CD4-positive, alpha-beta T cell treated with Interferon alpha-2 for 1 hour (primary cell): ENCODE data around the gene MMP28.
A peak's percentile ranks its signal among the peaks of the same experiment; 100 is the strongest.

Experiments
- DNase-seq, 2 donors: peaks; one replicate each; pipeline ENCODE4 v3.0.0-alpha.2; 2020 to 2022

MMP28 gene

DNA sequence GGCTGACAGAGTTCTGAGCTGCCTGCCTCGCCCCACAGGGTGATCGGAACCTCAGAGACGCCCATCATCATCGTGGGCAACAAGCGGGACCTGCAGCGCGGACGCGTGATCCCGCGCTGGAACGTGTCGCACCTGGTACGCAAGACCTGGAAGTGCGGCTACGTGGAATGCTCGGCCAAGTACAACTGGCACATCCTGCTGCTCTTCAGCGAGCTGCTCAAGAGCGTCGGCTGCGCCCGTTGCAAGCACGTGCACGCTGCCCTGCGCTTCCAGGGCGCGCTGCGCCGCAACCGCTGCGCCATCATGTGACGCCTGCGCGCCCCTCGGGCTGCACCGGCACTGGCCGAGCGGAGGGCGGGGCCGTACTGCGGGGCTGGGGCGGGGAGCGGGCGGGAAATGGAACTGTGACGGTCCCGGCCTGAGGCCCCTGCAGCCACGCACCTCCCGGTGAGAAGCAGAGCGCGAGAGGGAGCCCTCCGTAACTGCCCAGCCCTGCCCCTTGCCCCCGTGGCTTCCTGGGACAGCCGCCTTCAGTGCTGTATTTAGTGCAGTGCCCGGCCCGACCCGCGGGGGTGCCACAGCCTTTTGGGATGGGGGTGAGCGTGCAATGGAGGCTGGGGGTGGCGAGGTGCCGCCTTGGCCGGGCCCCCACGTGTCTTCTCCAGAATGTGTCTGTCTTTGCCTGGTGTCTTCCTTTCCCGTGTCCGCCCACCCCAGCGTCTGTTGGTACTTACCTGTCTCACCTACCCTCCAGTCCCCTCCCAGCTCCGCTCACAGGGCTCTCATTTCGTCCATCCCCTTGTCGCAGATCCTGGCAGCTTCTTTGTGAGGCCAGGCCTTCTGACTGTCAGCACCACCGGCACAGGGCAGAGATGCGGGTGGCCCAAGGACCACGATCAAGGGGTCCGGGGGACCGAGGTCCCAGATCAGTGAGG lies 54.2 kb downstream of the MMP28 start:
- peak in 1 of 2 donors; percentile 6 for DNase-seq

DNA sequence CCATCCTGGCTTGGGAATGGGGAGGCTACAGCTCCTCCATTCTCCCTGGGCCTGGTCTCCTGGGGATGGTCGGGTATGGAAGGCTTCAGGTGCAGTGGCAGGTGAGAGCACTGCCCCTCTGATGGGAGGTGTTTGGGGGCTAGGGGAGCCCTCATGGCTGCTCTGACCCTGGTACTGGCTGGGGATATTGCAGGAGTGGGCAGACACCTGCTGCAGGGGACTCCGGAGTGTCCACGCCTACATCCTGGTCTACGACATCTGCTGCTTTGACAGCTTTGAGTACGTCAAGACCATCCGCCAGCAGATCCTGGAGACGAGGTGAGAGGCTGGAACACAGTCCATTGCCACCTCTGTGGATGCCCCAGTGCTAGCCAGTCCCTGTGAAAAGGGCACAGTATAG lies 55.2 kb downstream of the MMP28 start:
- DNase-seq: no peak

DNA sequence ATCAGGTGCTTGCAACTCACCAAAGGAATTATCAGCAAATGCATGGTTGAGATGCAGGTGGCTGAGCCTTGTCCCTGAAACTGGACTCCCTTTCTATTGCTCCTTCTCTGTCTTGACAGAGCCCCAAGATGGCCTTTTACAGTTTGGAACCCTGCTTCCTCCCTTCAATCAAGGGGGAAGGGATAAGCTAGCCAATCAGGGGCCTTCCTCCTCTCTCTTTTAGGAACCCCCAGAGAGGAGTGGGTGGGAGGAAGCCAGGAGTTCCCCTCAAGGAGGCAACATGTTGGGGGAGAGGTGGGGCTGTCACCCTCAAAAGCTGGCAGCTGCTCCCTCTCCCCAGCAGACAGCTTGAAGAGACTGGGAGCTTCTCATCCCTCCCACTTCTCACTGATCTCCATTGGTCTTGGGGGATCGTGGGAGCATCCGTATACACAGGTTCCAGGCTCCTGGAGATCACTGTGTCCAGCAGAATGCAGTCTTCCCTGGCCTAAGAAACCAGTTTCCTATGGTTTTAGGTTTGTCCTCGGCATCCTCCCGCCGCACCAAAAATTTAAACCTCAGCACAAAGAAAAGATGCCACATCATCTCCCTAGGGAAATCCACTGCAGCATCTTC lies 56.8 kb downstream of the MMP28 start:
- DNase-seq: no peak

- DNase-seq: no peak
Observed at GRCh38 chr17:35736236-35736635, 59.2 kb downstream of the MMP28 start.

DNA sequence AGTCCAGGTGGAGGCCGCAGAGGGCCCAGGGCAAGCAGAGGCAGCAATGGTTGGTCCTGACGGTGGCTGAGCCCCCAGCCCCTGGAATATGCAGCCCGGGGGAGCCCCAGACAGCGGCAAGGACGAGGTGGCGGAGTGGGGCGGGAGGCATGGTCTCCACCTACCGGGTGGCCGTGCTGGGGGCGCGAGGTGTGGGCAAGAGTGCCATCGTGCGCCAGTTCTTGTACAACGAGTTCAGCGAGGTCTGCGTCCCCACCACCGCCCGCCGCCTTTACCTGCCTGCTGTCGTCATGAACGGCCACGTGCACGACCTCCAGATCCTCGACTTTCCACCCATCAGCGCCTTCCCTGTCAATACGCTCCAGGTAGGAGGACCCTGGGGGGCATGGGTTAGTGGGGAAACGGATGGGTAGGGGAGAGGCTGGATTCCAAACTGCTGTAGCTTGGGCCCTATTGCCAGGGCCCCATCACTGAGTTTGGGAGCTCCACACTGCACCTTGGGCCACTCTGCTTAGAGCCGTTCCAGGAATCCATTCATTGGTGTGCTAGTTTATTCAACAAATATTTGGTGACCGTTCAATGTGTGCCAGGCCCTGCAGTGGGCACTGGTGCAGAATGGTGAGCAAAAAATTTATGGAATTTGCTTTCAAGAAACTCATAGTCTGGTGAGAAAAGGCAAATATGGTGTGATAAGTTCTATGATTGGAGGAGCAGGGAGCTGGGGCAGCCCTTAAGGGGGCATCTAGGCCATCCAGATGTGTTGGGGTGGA lies 60.2 kb downstream of the MMP28 start:
- DNase-seq: no peak

- no peak for DNase-seq
Observed at GRCh38 chr17:35734396-35734795, 61.0 kb downstream of the MMP28 start.

GRCh38 chr17:35733366-35733765 lies 62.1 kb downstream of the MMP28 start:
- no peak for DNase-seq

DNA sequence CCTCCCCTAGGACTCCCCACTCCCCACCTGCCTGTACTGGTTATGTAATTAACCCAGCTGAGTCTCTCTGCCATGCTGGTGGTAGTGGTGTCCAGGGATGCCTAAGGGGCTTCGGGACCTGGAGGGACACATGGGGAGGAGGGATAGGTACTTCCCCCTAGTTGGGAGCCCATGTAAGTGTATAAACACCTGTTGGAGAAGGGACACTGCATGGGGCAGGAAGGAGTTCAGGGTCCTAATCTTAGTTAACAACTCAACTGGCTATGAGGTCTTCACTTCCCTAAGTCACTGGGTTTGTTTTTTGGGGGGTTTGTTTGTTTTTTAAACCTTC lies 62.7 kb downstream of the MMP28 start:
- no peak for DNase-seq

DNA sequence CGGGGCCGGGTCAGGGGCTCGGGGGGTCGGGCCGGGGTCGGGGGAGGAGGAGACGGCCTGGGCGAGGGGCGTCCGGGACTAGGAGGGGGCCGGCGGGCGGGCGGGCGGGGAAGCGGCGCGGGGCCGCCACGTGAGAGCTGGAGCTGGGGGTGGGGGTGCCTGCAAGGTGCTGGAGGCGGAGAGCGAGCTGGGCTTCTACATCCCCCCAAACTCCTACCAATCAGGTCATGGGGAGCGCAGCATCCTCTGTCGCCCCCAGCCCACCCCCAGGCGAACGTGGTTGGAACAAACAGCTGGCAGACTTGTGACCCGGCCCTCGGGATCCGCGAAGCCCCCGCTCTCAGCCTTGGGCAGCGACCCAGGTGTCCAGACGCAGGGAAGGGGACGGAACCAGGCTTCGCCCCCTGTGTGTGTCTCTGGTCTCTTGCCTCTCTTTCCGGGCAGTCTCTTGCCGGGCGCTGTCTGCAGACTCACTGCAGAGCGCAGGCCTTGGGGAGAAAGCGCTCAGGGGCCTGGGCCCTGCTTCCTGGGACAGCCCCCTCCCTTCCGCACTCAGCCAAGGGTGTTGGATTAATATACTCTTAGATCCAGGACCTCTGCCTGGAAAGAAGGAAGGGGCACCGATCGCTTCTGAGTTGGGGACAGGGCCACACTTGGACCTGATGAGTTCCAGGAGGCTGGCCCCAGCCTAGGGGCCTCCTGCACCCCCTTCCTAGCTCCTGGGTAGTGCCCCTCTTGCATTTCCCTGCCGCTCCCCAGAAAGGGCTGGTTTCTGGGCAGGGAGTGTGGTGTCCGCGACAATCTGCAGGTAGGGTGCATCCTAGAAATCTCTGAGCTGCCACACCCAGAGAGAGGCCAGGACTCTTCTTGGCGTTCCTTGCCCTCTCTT lies 63.3 kb downstream of the MMP28 start:
- no peak for DNase-seq

- peak in 1 of 2 donors; percentile 42 for DNase-seq
Observed at GRCh38 chr17:35731239-35731916, 64.1 kb downstream of the MMP28 start, which contains the start of gene RASL10B. RASL10B (plus strand) TSS chr17:35731639; CDS start chr17:35735185, 3,546 bp downstream.

GRCh38 chr17:35730400-35731005 lies 64.9 kb downstream of the MMP28 start:
- no peak for DNase-seq

GRCh38 chr17:35729405-35729833 lies 66.0 kb downstream of the MMP28 start:
- DNase-seq: no peak

DNA sequence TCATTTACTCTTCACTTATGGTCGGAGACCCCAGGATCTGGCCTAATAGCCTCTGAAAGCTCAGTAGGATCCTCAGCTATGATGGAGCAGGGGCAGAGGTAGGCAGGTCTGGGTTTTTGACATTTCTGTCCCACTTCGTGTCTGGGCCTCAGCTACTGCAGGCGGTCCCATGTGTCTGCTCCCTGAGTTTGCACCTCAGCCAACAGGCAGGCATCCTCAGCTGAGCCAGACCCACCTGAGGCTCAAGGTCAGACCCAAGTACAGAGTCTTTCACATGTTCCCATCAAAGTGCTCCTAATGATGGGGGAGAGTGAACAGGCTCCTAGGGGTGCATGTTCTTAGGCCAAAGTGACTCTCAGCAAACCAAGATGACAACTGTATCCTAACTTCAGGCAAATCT lies 66.9 kb downstream of the MMP28 start:
- DNase-seq: no peak

DNA sequence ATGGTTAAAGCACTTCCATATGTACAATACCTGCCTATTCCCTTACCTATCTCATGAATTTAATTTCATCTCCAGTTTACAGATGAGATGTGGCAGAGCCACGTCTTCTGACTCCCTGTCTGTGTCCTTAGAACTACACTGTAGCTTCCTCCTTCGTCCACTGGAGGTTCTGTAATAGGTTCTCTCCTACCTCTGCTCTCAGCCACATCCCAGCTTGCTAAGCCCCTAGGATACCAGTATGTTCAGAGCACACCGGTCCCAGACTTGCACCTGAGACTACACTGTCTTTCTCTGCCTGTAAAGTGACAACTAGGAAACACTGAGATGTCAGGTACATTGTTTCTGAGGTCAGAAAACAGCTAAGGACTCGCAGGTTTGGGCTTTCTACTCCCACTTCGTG lies 67.8 kb downstream of the MMP28 start:
- DNase-seq: no peak

GRCh38 chr17:35726953-35727460 lies 68.4 kb downstream of the MMP28 start:
- DNase-seq: no peak

DNA sequence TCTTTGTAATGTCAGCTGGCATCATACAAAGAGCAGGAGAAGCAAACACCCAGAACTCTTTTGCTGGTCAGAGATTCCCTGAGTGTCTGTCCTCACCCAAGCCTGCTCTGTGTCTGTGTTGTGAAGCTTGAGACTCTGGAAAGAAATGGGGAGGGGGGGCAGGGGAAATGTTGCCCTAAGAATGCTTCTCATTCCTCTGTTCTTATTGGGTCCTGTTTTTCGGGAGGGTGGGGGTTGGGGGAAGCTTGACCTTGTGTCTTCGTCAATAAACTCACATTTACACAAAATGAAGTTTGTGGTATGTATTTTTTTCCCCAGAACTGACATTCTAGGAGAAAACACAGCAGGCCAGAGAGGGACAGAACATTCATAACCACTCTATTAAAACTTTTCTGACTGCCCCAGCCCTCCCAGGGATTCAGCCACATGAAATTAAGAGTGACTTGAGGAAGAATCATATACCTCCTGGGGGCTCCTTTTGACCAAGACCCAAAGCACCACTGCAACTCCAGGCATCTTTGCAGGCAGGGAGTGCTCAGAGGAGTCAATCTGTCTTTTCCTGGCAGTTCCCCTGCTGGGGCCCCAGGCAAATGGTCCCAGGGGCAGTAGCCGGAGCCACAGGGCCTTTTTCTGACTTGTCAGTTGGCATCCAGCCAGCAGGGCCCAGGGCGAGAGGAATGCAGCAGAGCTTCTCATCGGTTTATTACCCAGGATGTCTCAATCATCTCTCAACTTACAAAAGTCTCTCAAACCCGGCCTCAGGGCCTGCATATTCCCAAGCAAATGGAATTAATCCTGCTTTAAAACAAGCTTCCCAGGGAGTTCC lies 69.1 kb downstream of the MMP28 start:
- DNase-seq: no peak

GRCh38 chr17:35725802-35726126 lies 69.7 kb downstream of the MMP28 start:
- no peak for DNase-seq

GRCh38 chr17:35725058-35725457 lies 70.4 kb downstream of the MMP28 start:
- DNase-seq: no peak

- no peak for DNase-seq
Observed at GRCh38 chr17:35723735-35724134, 71.7 kb downstream of the MMP28 start.

DNA sequence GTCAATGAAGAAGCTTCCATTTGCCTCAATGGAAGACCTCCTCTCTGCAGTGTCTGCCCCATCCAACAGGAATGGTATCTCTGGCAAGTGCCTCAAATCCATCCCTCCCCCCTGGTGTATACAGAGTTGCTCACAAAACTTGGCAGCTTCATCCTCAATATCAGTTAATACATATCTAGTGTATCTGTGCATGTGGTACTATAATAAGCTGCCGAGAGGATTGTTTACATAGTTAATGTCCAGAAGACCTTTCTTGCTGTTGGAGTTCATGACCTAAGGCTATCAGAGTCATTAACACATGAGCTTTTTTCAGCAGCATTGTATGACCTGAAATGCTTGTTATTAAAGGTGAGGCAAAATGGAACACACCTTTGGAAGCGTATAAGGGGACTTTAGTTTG lies 78.0 kb downstream of the MMP28 start:
- no peak for DNase-seq
